HG03354 (cell line): Measurements from ENCODE around the gene NOMO2.
"Not testable (repeated sequence)": the region's sequence is repeated elsewhere in the genome, so short reads cannot be mapped to it uniquely, and the experiment has no call there.

ENCODE experiments used
- ATAC-seq: cut with Tn5 transposase; IDR thresholded peaks from one replicate; pipeline ENCODE4 v1.9.1; 2021; ENCODE audit warnings: mild to moderate bottlenecking; ENCODE audit not compliant: unreplicated experiment, poor library complexity, severe bottlenecking

The NOMO2 gene

GRCh38 chr16:18382696-18383095 lies 179.2 kb downstream of the NOMO2 start:
- not testable (repeated sequence) for ATAC-seq
